ENCODE results near the gene USP32. TPM values are rescaled to one million over a fixed set of nuclear protein-coding genes. Genes with fewer than 3 reads are reported as not detected.
A peak's percentile ranks its signal among the peaks of the same experiment; 100 is the strongest.

The USP32 gene
- total RNA-seq, 6 experiments from 2014 or later, result 24.8 to 44.2 (median 33.5) TPM

- ATAC-seq, result peak; percentile 35 to 64 (median 54)
- H3K4me3 ChIP-seq, result no peak overlapping the region
- TF ChIP-seq CTCF (IDR thresholded peaks at IDR 0.05), result no peak
- intact Hi-C loops (cut with DNase I), result no loop called here
- DNase-seq, result no peak
- peak overlapping the region in 2 of 3 donors; percentile 29 to 66 for H3K27ac ChIP-seq
- H3K9me3 ChIP-seq, result no peaks in the 10 kb centered on the region
- H3K27me3 ChIP-seq, result no peaks in the 10 kb centered on the region
- WGBS (ENCODE audit: insufficient coverage, low coverage, low lambda C conversion rate, missing lambda C conversion rate), result 71% methylated on average over 1 of the region's 1 CpG
- H3K36me3 ChIP-seq, result no peaks in the 10 kb centered on the region
- H3K4me1 ChIP-seq, result peaks cover 0 to 45% (median 19%) of the 10 kb centered on the region in 4 donors
These were observed 35.0 kb downstream of the USP32 start for GRCh38 chr17:60356940-60357339.

GRCh38 chr17:60355663-60356594 lies 36.0 kb downstream of the USP32 start:
- intact Hi-C loops (cut with DNase I), result no loop called here
- Histone ChIP-seq H3K4me1 (peaks cover 0 to 45% (median 19%) of the 10 kb centered on the region in 4 donors), H3K27me3 (no peaks in the 10 kb centered on the region), H3K4me3 (no peak overlapping the region), H3K36me3 (no peaks in the 10 kb centered on the region), H3K27ac (peak overlapping the region in 2 of 3 donors; percentile 29 to 66), H3K9me3 (no peaks in the 10 kb centered on the region)
- 52% methylated on average over 4 of the region's 4 CpGs for WGBS (ENCODE audit: insufficient coverage, low coverage, low lambda C conversion rate, missing lambda C conversion rate)
- TF ChIP-seq CTCF (IDR thresholded peaks at IDR 0.05) (no peak), POLR2A (IDR thresholded peaks at IDR 0.05) (no peak)
- DNase-seq, result no peak
- peak; percentile 48 to 71 (median 58) for ATAC-seq

- Histone ChIP-seq H3K4me1 (peaks cover 0 to 45% (median 19%) of the 10 kb centered on the region in 4 donors), H3K9me3 (no peaks in the 10 kb centered on the region), H3K27ac (peak overlapping the region in 2 of 3 donors; percentile 52 to 56), H3K4me3 (no peak overlapping the region), H3K36me3 (no peaks in the 10 kb centered on the region), H3K27me3 (no peaks in the 10 kb centered on the region)
- peak; percentile 53 to 72 (median 67) for ATAC-seq
- intact Hi-C loops (cut with DNase I), result no loop called here
- TF ChIP-seq CTCF (IDR thresholded peaks at IDR 0.05) (no peak), POLR2A (IDR thresholded peaks at IDR 0.05) (no peak)
- no peak for DNase-seq
- 3% methylated on average over 1 of the region's 1 CpG for WGBS (ENCODE audit: insufficient coverage, low coverage, low lambda C conversion rate, missing lambda C conversion rate)
These were observed 37.7 kb downstream of the USP32 start for GRCh38 chr17:60354223-60354622.

- peaks cover 0 to 45% (median 19%) of the 10 kb centered on the region in 4 donors for H3K4me1 ChIP-seq
These were observed 38.2 kb downstream of the USP32 start for GRCh38 chr17:60353773-60354172.

More at GRCh38 chr17:60353773-60354172, 38.2 kb downstream of the USP32 start:
- ATAC-seq (peak in 1 of 4 donors; percentile 11), DNase-seq (no peak)
- 43% methylated on average over 4 of the region's 4 CpGs for WGBS (ENCODE audit: insufficient coverage, low coverage, low lambda C conversion rate, missing lambda C conversion rate)
- H3K4me3 ChIP-seq, result no peak overlapping the region
- no peaks in the 10 kb centered on the region for H3K36me3 ChIP-seq
- intact Hi-C loops (cut with DNase I), result no loop called here
- H3K27ac ChIP-seq, result peak overlapping the region in 2 of 3 donors; percentile 52 to 56
- no peaks in the 10 kb centered on the region for H3K27me3 ChIP-seq
- TF ChIP-seq POLR2A (IDR thresholded peaks at IDR 0.05) (no peak), CTCF (IDR thresholded peaks at IDR 0.05) (no peak)
- H3K9me3 ChIP-seq, result no peaks in the 10 kb centered on the region

Data from right lobe of liver (tissue), 6 donors.